Placental epithelial cell (primary cell): ENCODE data around the gene MICB. TPM values are rescaled to one million over a fixed set of nuclear protein-coding genes. Genes with fewer than 3 reads are reported as not detected.

Source experiments
- small RNA-seq: library from RNA; depleted of rRNA; stranded (forward); fragments of <200 nt; gene quantifications from one replicate; pipeline ENCODE3, GENCODE V24; 2012
- total RNA-seq: library from RNA; depleted of rRNA; stranded (reverse); fragments of >200 nt; gene quantifications from 2 replicates; pipeline ENCODE4 v1.2.3, GENCODE V29; 2012

The MICB gene
- 1.1 TPM in 1 of 2 replicates, not detected in the other for total RNA-seq

DNA sequence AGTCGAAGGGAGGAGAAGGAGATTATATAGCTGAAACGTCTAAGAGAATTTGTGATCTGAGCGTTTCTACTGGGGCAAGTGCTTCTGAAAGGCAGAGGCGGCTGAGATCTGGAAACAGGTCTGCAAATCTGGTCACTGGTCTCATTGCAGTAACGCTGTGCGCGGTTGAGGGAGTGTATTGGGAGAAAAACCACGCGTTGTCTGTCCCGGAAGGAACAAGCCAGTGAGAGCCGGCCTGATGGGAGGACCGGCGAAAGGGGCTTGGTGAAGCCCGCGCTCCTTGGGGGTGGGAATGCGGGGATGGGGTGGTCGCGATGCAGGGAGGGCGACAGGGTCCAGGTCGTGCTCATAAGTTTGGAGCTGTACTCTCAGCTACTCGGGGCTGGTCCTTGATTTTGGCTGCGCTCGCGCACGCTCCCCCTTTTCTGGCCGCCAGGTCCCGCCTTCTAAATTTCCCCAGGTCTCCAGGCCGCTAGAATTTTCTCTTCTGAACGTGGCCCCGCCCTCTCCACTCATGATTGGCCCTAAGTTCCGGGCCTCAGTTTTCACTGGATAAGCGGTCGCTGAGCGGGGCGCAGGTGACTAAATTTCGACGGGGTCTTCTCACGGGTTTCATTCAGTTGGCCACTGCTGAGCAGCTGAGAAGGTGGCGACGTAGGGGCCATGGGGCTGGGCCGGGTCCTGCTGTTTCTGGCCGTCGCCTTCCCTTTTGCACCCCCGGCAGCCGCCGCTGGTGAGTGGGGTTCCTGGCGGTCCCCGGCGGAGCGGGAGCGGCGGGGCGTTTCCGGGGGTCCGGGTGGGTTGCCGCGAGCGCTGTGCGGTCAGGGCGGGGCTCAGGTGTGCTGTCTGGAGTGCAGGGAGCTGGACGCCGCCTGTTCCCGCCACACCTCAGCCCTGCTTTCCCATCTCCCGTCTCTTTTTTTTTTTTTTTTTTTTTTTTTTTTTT lies at the start of gene MICB:
MICB (plus strand) TSS at position 615 of the 946 bp plus-strand sequence; CDS start at position 664, 49 bp downstream.

DNA sequence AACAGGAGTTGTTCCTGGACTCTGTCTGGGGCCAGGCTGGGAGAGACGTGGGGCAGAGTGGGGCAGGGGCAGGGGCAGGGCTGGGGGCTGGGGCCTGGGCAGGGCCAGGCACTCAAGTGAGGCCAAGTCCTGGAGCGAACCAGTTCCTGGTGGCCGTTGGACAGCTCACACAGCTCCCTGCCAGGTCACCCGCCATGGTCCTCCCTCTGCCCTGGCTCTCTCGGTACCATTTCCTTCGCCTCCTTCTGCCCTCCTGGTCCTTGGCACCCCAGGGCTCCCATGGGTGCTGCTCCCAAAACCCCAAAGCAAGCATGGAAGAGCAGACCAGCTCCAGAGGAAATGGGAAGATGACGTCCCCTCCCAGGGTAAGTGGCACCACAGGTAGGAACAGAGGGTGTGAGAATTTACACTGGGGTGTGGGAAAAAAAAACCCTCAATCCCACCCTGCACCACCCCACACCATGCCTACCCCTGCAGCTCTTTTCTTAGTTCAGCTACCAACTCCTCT lies 30.9 kb downstream of the MICB start, which contains the start of gene MCCD1:
MCCD1 (plus strand) TSS at position 142 of the 508 bp plus-strand sequence; CDS start at position 195, 53 bp downstream.

DNA sequence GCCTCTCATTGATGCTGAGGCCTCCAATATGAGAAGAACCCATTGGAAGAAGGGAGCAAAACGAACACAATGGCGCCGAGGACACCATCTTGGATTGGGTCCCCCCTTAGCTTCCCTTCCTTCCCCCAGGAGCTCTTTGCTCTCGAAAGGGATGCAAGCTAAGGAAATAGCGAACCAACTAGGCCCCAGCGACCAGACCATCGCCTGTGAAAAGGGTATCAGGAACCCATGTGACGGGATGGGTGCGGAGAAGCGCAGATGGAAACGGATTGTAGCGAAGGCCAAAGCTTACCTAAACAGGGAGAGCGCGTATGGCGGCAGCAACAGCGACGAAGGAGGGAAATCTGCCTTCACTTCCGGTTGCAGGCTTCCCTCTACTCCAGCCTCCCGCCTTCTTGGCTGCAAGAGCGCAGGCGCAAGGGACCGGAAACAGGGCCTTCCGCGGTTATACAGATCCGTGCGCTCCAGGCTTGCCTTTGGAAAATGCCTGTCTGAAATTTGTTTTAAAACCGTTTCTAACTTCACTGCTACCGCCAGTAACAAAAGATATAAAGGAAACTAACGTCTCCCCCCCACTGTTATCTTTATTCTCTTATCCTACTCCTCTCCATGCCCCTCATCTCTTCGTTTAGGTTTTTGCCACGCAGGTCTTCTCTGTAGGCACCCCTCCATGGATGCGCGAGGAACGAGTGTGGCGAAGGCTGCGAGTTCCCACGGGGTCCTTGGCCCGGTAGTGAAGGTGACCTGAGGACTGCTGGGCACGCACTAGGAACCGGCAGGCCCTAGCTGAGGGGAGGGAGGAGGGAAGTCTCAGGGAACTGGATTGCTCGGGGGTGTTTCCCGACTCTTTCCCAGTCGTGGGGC lies 43.9 kb downstream of the MICB start, which contains the start of gene DDX39B:
DDX39B (minus strand) TSS at position 346 of the 864 bp plus-strand sequence. CDS start 1,471 bp downstream, outside the sequence.

DNA sequence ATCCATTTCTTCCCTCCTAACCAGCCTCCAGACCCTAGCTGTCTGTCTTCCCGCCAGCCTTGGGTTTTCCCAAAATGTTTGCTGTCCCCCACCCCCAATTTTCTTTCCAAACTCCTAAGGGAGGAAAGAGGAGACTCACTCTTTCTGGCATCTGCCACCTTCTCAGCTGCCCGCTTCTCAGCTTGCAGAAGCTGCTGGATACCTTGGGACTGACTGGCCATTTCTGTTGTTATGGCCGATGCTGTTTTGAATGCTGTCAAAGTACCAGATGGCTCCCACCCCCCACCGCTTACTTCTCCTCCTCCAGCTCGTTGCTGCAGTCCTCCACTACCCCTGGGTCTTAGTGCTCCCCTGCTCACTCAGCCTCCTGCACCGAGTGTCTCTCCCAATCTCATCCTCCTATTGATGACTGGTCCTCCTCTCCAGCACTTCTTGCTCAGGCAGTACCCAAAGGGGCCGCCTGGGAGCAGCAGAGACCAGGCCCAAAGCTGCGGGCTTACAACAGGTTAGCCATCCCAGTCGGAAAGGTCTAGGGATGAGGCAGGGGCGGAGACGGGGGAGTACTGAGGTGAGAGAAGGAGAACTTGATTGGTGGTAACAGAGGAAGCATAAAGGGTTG lies 48.5 kb downstream of the MICB start, which contains the start of gene ATP6V1G2:
ATP6V1G2 (minus strand) TSS at position 270 of the 619 bp plus-strand sequence; CDS start at position 221, 49 bp downstream.

DNA sequence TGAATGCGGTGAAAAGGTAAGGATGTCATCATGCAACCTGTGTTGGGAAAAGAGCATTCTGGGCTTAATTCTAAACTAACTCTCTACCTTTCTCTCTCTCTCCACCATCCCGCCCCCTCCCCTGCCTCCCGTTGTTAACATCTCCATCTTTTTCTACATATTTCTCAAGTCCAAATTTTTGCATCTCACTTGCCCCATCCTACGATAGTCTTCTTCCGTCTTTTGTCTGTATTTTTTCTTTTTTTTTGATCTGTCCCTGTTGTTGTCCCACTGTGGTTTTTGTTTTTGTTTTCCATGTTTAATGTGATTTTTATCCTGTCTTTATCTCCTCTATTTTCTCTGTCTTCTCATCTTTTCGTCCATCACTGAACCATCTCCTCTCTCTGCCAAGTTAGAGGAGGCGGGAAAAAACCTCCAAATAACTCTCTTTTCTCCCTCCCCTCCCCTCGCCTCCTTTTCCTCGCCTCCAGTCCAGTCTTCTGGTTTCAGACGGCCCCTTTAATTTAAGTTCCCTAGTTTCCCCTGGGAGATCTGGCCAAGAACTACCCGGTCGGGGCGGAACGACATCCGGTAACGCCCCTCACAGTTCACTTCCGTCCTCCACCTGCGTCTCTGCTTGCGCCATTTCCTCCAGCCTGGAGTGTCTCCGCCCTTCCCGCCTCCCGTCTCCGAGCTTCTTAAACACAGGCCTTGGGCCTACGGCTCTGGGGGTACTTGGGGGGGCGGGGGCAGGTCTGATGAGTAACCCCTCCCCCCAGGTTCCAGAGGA lies 49.2 kb downstream of the MICB start, which contains the start of gene NFKBIL1:
NFKBIL1 (plus strand) TSS at position 651 of the 769 bp plus-strand sequence; CDS start at position 738, 87 bp downstream.

Small RNA genes within 50 kb of the gene (small RNA-seq; reads per million reads assigned to genes)
- gene AL663061.1 (not detected), gene RF00019 (not detected), gene SNORD117 (632 reads per million, percentile 99 among the genes with 10 or more reads in this experiment), gene SNORD84 (not detected)

Other genes with a start within 250 kb of the MICB start
- 157 and 188 TPM in 2 replicates for gene HLA-C, start 226.1 kb upstream of the MICB start, total RNA-seq
- 5.9 and 11.6 TPM in 2 replicates for gene HLA-B, start 141.0 kb upstream of the MICB start, total RNA-seq
- gene MICA, start 94.5 kb upstream of the MICB start, total RNA-seq, result 28.3 and 31.0 TPM in 2 replicates
- gene MCCD1, start 30.8 kb downstream of the MICB start, total RNA-seq, result not detected in 2 replicates
- gene DDX39B, start 43.9 kb downstream of the MICB start, total RNA-seq, result 338 and 413 TPM in 2 replicates
- gene ATP6V1G2, start 48.5 kb downstream of the MICB start, total RNA-seq, result 0.43 and 1.2 TPM in 2 replicates
- 37.8 and 46.3 TPM in 2 replicates for gene NFKBIL1, start 49.5 kb downstream of the MICB start, total RNA-seq
- gene LTA, start 74.1 kb downstream of the MICB start, total RNA-seq, result not detected in 2 replicates
- 1.2 and 1.5 TPM in 2 replicates for gene TNF, start 77.4 kb downstream of the MICB start, total RNA-seq
- gene LTB, start 84.3 kb downstream of the MICB start, total RNA-seq, result not detected in 2 replicates
- gene LST1, start 88.1 kb downstream of the MICB start, total RNA-seq, result not detected in 2 replicates
- not detected in 2 replicates for gene NCR3, start 94.9 kb downstream of the MICB start, total RNA-seq
- not detected in 2 replicates for gene AIF1, start 117.1 kb downstream of the MICB start, total RNA-seq
- 56.5 and 78.9 TPM in 2 replicates for gene PRRC2A, start 122.6 kb downstream of the MICB start, total RNA-seq
- gene BAG6, start 154.5 kb downstream of the MICB start, total RNA-seq, result 161 and 237 TPM in 2 replicates
- gene APOM, start 157.7 kb downstream of the MICB start, total RNA-seq, result 0.79 and 0.98 TPM in 2 replicates
- gene C6orf47, start 162.6 kb downstream of the MICB start, total RNA-seq, result 25.3 and 25.9 TPM in 2 replicates
- gene GPANK1, start 166.9 kb downstream of the MICB start, total RNA-seq, result 18.0 and 27.1 TPM in 2 replicates
- gene CSNK2B, start 167.9 kb downstream of the MICB start, total RNA-seq, result 185 and 211 TPM in 2 replicates
- gene LY6G5B, start 171.8 kb downstream of the MICB start, total RNA-seq, result 4.9 and 5.9 TPM in 2 replicates
- not detected in 2 replicates for gene LY6G5C, start 182.9 kb downstream of the MICB start, total RNA-seq
- gene ABHD16A, start 205.2 kb downstream of the MICB start, total RNA-seq, result 42.8 and 64.6 TPM in 2 replicates
- gene LY6G6F, start 208.7 kb downstream of the MICB start, total RNA-seq, result not detected in 2 replicates
- gene LY6G6D, start 217.2 kb downstream of the MICB start, total RNA-seq, result not detected in 2 replicates
- 0.39 and 3.5 TPM in 2 replicates for gene LY6G6C, start 223.6 kb downstream of the MICB start, total RNA-seq
- 0.39 and 0.54 TPM in 2 replicates for gene MPIG6B, start 225.2 kb downstream of the MICB start, total RNA-seq
- 120 and 147 TPM in 2 replicates for gene DDAH2, start 231.2 kb downstream of the MICB start, total RNA-seq
- gene CLIC1, start 238.4 kb downstream of the MICB start, total RNA-seq, result 568 and 799 TPM in 2 replicates
- gene MSH5, start 241.9 kb downstream of the MICB start, total RNA-seq, result 7.9 and 8.6 TPM in 2 replicates